NCI-H187 (cell line): Measurements from ENCODE around the gene TXLNB.
A peak's percentile ranks its signal among the peaks of the same experiment; 100 is the strongest.
"Not testable (repeated sequence)": the region's sequence is repeated elsewhere in the genome, so short reads cannot be mapped to it uniquely, and the experiment has no call there.

Experiments used
- DNase-seq, 2 experiments: peaks; one replicate each; lab custom pipeline; 2025; lab: John Stamatoyannopoulos, UW

The TXLNB gene

GRCh38 chr6:139234193-139234592 is 57.6 kb downstream of the TXLNB start:
- not testable (repeated sequence) for DNase-seq

GRCh38 chr6:139231206-139231605 is 60.6 kb downstream of the TXLNB start:
- no peak for DNase-seq

- DNase-seq, result no peak
These were observed 61.4 kb downstream of the TXLNB start for GRCh38 chr6:139230391-139230840.

- not testable (repeated sequence) for DNase-seq
These were observed 63.4 kb downstream of the TXLNB start for GRCh38 chr6:139228387-139228786.

GRCh38 chr6:139219746-139220145 is 72.1 kb downstream of the TXLNB start:
- no peak for DNase-seq

- peak in 1 of 2 experiments; percentile 27 for DNase-seq
These were observed 72.5 kb downstream of the TXLNB start for GRCh38 chr6:139219271-139219729.

- DNase-seq, result not testable (repeated sequence)
These were observed 79.3 kb downstream of the TXLNB start for GRCh38 chr6:139212460-139212859.

GRCh38 chr6:139210766-139211165 is 81.0 kb downstream of the TXLNB start:
- DNase-seq, result not testable (repeated sequence)

- DNase-seq, result no peak
These were observed 86.0 kb downstream of the TXLNB start for GRCh38 chr6:139205843-139206242.

GRCh38 chr6:139204978-139205377 is 86.8 kb downstream of the TXLNB start:
- no peak for DNase-seq

- no peak for DNase-seq
These were observed 90.4 kb downstream of the TXLNB start for GRCh38 chr6:139201378-139201777.

- DNase-seq, result no peak
These were observed 93.1 kb downstream of the TXLNB start for GRCh38 chr6:139198529-139199288.

GRCh38 chr6:139194740-139195139 is 97.1 kb downstream of the TXLNB start:
- no peak for DNase-seq
